ENCODE results near the gene ASIC1. TPM values are rescaled to one million over a fixed set of nuclear protein-coding genes. Genes with fewer than 3 reads are reported as not detected.

ASIC1 gene
- total RNA-seq, 2 experiments from 2014 or later = 7.3 to 8.0 TPM

DNA sequence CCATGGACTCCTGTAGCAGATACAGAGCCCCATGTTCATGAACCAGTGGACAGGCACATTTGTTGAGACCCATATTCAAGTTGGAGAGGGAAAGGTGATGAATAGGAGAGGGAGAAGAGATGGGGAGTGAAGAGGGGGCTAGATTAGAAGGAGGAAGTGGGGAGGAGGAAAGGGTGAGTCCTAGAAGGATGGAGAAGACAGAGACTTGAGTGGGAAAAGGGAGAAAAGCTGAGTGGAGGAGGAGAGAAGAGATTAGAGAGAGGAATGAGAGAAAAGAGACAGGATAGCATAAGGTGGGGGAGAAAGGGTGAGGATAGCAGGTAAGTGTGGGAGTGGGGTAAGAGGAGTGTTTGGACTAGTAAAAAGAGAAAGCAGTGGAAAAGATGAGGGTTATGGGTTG lies 4.9 kb upstream of the ASIC1 start:
- Mint-ChIP-seq H3K36me3 (ENCODE audit: low read depth) (no peaks in the 10 kb centered on the region), H3K4me3 (no peak overlapping the region), H3K27ac (no peak overlapping the region), H3K9me3 (ENCODE audit: low read depth) (no peaks in the 10 kb centered on the region), H3K27me3 (peaks cover 54% of the 10 kb centered on the region), H3K4me1 (peaks cover 18% of the 10 kb centered on the region)
- ChIA-PET POLR2A (no interaction called here), CTCF (interaction anchor here (6.2 kb wide), 1 partner anchor 12 kb away, joined by 135 read pairs; no protein-coding TSS in a partner anchor)
- DNase-seq = no peak
- intact Hi-C loops (cut with DNase I, micrococcal nuclease) = loop anchor here in 1 of 2 experiments (10.0 kb wide), 1 partner anchor 188 kb away; no protein-coding TSS in a partner anchor
- no peak for ATAC-seq

DNA sequence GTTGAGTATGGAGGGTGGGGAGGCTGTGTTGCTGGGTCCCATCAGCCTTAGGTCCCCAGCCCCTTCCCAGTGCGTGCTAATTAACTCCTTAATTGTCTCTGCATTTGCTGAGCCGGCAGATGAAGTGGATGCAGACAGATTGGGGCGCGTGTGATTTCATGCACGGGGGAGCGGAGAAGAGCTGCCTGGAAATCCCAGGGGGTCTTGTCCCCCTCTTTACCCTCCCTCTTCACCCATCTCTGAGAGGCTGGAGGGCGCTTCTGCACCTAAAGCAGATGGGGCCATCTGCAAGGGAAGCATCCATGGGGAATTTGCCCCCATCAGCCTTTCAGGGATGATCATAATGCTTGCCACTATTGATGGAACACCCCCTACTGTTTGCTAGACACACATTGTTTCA lies 4.4 kb upstream of the ASIC1 start:
- intact Hi-C loops (cut with DNase I, micrococcal nuclease) = loop anchor here in 1 of 2 experiments (10.0 kb wide), 1 partner anchor 188 kb away; no protein-coding TSS in a partner anchor
- no peak for DNase-seq
- CTCF ChIA-PET = interaction anchor here (1.8 to 6.2 kb wide), 2 partner anchors 13 to 86 kb away, joined by 10 to 135 read pairs; no protein-coding TSS in a partner anchor
- peaks cover 54% of the 10 kb centered on the region for H3K27me3 Mint-ChIP-seq
- H3K4me1 Mint-ChIP-seq = peaks cover 18% of the 10 kb centered on the region
- no peaks in the 10 kb centered on the region for H3K36me3 Mint-ChIP-seq (ENCODE audit: low read depth)
- H3K4me3 Mint-ChIP-seq = no peak overlapping the region
- H3K27ac Mint-ChIP-seq = no peak overlapping the region
- POLR2A ChIA-PET = no interaction called here
- ATAC-seq = no peak
- H3K9me3 Mint-ChIP-seq (ENCODE audit: low read depth) = no peaks in the 10 kb centered on the region

DNA sequence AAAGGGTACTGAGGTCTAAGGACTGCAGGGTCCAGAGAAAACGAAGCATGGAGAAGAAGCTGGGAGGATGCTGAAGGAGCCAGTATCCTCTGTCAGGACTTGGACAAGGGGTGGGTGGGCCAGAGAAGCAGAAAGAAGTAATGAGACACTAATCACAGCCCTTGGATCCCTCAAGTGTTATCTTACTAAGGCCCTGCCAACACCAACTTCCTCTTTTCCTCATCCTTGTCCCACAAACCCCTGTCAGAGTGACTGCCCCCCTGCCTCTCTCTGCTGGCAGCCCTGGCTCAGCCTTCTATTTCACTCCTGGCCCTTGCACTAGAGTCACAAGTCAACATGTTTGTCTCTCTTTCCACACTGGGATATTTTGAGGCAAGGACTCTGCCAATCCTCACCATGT lies 3.8 kb upstream of the ASIC1 start:
- ChIA-PET CTCF (interaction anchor here (0.7 to 6.2 kb wide), 4 partner anchors 13 to 1687 kb away, joined by 3 to 135 read pairs (median 17); no protein-coding TSS in a partner anchor), POLR2A (no interaction called here)
- Mint-ChIP-seq H3K4me3 (no peak overlapping the region), H3K27ac (no peak overlapping the region), H3K27me3 (peaks cover 52% of the 10 kb centered on the region), H3K36me3 (ENCODE audit: low read depth) (no peaks in the 10 kb centered on the region), H3K9me3 (ENCODE audit: low read depth) (no peaks in the 10 kb centered on the region), H3K4me1 (peaks cover 18% of the 10 kb centered on the region)
- DNase-seq = no peak
- ATAC-seq = no peak
- intact Hi-C loops (cut with DNase I, micrococcal nuclease) = loop anchor here in 1 of 2 experiments (10.0 kb wide), 1 partner anchor 189 kb away; no protein-coding TSS in a partner anchor

DNA sequence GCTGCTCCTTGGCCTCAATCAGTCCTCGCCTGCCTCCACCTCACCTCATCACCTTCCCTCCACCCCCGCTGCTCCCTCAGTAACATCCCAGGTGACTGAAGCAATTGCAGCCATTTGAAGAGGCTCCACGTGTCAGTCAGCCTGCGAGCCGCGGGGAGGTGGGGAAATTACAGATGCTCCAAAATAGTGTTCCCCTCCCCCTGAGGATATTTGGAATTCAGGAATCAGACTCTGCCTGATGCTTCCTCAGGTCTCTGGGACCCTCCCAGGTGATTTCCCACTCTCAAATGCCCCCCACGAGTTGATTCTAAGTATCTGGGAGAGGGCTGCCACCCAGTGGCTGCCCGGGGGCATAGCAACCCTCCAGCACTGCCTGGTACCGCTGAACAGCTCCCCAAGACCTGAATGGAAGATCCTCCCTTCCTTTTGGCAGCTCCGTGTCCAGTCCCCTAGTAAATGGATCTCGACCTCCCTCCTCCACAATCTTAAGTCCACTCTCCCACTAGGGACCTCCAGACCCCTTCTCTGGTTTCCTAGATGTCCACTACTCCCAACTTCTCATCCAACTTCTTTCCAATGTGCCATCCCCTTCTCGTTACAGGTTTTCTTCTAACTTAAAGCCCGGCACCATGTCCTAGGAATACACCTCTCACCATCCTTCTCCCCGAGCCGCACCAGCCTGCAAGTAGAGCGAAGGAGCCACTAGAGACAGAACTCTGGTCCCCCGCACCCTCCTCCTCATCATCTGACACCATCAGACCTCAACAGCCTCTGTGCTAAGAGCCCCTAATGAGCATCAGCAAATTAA lies 1.4 kb upstream of the ASIC1 start:
- ATAC-seq (peak; percentile 43), DNase-seq (peak; percentile 79)
- H3K9me3 Mint-ChIP-seq (ENCODE audit: low read depth) = no peaks in the 10 kb centered on the region
- ChIA-PET POLR2A (interaction anchor here (0.5 to 0.7 kb wide), 2 partner anchors 73 to 305 kb away, joined by 3 to 6 read pairs; no protein-coding TSS in a partner anchor), CTCF (interaction anchor here (0.6 to 6.2 kb wide), 35 partner anchors 8 to 668 kb away, joined by 3 to 135 read pairs (median 3); partner anchors contain the start of genes AQP2, COX14 and RACGAP1)
- intact Hi-C loops (cut with DNase I, micrococcal nuclease) = loop anchor here (1.0 to 10.0 kb wide), 6 partner anchors 17 to 279 kb away; partner anchors contain the start of gene RACGAP1 (in 1 of the 2)
- H3K27ac Mint-ChIP-seq = peak overlapping the region; percentile 32
- peak overlapping the region; percentile 85 for H3K4me3 Mint-ChIP-seq
- peaks cover 3% of the 10 kb centered on the region for H3K36me3 Mint-ChIP-seq (ENCODE audit: low read depth)
- peaks cover 39% of the 10 kb centered on the region for H3K27me3 Mint-ChIP-seq
- peaks cover 33% of the 10 kb centered on the region for H3K4me1 Mint-ChIP-seq

DNA sequence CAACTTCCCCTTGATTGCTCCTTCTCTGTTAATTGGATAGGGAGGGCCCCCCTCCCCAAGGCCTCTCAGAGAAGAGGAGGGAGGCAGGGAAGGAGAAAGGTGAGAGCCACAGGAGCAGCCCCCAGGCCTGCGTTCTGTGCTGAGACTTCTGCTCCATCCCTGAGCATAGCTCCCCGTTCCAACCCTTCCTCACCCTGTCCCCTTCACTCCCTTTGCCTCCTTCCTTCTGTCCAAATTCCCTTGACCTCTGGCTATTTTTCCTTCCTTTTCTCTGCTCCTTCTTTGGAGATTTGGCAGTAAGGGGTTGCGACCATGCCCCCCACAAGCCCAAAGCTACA lies 788 bp upstream of the ASIC1 start:
- no peaks in the 10 kb centered on the region for H3K9me3 Mint-ChIP-seq (ENCODE audit: low read depth)
- peak overlapping the region; percentile 64 for H3K27ac Mint-ChIP-seq
- peaks cover 33% of the 10 kb centered on the region for H3K4me1 Mint-ChIP-seq
- ChIA-PET CTCF (interaction anchor here (0.6 to 6.2 kb wide), 29 partner anchors 8 to 355 kb away, joined by 3 to 135 read pairs (median 3); partner anchors contain the start of genes COX14 and RACGAP1), POLR2A (interaction anchor here (0.6 kb wide), 1 partner anchor 834 kb away, joined by 3 read pairs; no protein-coding TSS in a partner anchor)
- peaks cover 36% of the 10 kb centered on the region for H3K27me3 Mint-ChIP-seq
- intact Hi-C loops (cut with DNase I, micrococcal nuclease) = loop anchor here (1.0 to 10.0 kb wide), 6 partner anchors 17 to 279 kb away; partner anchors contain the start of gene RACGAP1 (in 1 of the 2)
- H3K36me3 Mint-ChIP-seq (ENCODE audit: low read depth) = peaks cover 4% of the 10 kb centered on the region
- ATAC-seq = no peak
- H3K4me3 Mint-ChIP-seq = peak overlapping the region; percentile 85
- no peak for DNase-seq

DNA sequence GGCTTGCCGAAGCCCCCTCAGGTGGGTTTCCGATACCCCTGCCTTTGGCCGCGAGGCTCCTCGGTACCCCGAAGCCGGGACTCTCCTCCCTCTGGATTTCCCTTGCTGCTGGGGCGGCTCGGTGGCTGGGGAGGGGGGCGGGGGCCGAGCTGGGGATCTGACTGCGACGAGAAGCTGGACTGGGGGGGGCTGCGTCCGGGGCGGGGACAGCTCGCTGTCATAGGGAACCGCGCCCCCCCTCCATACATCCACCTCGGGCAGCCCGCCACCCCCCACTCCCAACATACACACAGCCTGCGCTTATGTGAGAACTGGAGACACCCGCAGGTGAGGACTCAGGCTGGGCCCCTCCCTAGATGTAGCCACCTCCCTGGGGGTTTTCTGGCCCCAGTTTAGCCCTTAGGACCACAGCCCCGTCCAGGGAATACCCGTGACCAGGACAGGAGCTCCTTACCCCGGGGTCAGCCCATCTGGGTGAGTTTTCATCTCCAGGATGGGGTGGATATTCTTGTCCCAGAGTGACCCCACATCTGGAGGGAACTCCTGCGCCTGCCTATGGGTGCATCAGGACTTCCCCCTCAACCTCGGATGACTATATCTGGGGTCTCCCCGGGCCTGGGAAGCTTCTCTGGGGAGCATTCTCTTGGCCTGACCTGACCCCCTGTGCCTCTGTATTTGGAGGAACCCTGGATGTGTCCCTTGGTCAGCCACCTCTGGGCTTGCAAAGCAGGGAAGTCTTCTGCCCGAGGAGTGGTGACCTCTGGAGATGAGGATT lies 687 bp downstream of the ASIC1 start:
- CTCF ChIA-PET = interaction anchor here (0.9 to 4.4 kb wide), 7 partner anchors 10 to 118 kb away, joined by 3 to 28 read pairs (median 8); no protein-coding TSS in a partner anchor
- peak; percentile 32 for DNase-seq
- no peaks in the 10 kb centered on the region for H3K9me3 Mint-ChIP-seq (ENCODE audit: low read depth)
- H3K4me1 Mint-ChIP-seq = peaks cover 33% of the 10 kb centered on the region
- H3K27ac Mint-ChIP-seq = no peak overlapping the region
- peaks cover 4% of the 10 kb centered on the region for H3K36me3 Mint-ChIP-seq (ENCODE audit: low read depth)
- peak overlapping the region; percentile 55 for H3K4me3 Mint-ChIP-seq
- ATAC-seq = no peak
- intact Hi-C loops (cut with DNase I, micrococcal nuclease) = loop anchor here (2.0 to 10.0 kb wide), 3 partner anchors 191 to 281 kb away; no protein-coding TSS in a partner anchor
- POLR2A ChIA-PET = interaction anchor here (0.6 to 1.6 kb wide), 4 partner anchors 15 to 133 kb away, joined by 3 to 4 read pairs (median 3); no protein-coding TSS in a partner anchor
- peaks cover 21% of the 10 kb centered on the region for H3K27me3 Mint-ChIP-seq

DNA sequence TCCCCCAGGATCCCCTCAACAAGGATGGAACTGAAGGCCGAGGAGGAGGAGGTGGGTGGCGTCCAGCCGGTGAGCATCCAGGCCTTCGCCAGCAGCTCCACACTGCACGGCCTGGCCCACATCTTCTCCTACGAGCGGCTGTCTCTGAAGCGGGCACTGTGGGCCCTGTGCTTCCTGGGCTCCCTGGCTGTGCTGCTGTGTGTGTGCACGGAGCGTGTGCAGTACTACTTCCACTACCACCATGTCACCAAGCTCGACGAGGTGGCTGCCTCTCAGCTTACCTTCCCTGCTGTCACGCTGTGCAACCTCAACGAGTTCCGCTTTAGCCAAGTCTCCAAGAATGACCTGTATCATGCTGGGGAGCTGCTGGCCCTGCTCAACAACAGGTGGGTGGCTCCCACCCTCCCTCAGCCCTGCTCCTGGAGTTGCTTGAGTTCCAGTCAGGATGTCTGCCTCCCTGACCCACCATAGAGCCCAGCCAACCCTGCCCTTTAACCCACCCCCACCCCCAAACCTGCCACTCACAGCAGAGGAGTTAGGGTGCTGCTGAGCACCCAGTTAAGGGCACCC lies 1.4 kb downstream of the ASIC1 start:
- peak; percentile 50 for DNase-seq
- CTCF ChIA-PET = interaction anchor here (0.6 to 4.4 kb wide), 12 partner anchors 9 to 154 kb away, joined by 3 to 28 read pairs (median 4); partner anchors contain the start of gene CERS5
- peaks cover 33% of the 10 kb centered on the region for H3K4me1 Mint-ChIP-seq
- H3K27me3 Mint-ChIP-seq = peaks cover 20% of the 10 kb centered on the region
- ATAC-seq = peak; percentile 5
- H3K9me3 Mint-ChIP-seq (ENCODE audit: low read depth) = no peaks in the 10 kb centered on the region
- POLR2A ChIA-PET = interaction anchor here (0.6 to 1.6 kb wide), 4 partner anchors 15 to 100 kb away, joined by 3 to 5 read pairs (median 4); partner anchors contain the start of gene RACGAP1
- peak overlapping the region; percentile 38 for H3K27ac Mint-ChIP-seq
- peaks cover 4% of the 10 kb centered on the region for H3K36me3 Mint-ChIP-seq (ENCODE audit: low read depth)
- intact Hi-C loops (cut with DNase I, micrococcal nuclease) = loop anchor here (5.0 to 10.0 kb wide), 2 partner anchors 194 to 282 kb away; no protein-coding TSS in a partner anchor
- H3K4me3 Mint-ChIP-seq = peak overlapping the region; percentile 55

DNA sequence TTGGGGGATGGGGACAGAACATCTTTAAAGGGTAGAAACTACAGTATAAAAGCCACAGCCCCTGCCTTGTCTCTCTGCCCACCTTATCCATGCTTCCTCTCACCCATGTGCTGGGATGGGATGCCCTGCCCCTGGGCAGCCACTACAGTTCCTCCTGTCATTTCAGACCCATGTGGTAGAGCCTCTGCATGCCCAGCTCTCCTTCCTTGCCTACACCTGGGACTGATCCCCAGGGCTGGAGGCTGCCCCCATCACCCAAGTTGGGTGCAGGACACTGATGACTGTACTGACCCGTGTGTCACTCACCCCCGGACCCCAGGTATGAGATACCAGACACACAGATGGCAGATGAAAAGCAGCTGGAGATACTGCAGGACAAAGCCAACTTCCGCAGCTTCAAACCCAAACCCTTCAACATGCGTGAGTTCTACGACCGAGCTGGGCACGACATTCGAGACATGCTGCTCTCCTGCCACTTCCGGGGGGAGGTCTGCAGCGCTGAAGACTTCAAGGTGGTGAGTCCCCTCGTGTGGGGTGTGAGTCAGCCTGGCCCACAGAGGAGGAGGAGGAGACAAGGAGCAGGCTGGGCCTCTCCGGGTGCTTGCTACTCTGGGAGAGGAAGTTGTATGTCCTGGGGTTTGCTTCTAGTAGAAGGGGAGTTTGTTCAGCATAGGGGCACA lies 2.2 kb downstream of the ASIC1 start:
- peaks cover 19% of the 10 kb centered on the region for H3K27me3 Mint-ChIP-seq
- intact Hi-C loops (cut with DNase I, micrococcal nuclease) = loop anchor here (5.0 to 10.0 kb wide), 2 partner anchors 195 to 282 kb away; no protein-coding TSS in a partner anchor

DNA sequence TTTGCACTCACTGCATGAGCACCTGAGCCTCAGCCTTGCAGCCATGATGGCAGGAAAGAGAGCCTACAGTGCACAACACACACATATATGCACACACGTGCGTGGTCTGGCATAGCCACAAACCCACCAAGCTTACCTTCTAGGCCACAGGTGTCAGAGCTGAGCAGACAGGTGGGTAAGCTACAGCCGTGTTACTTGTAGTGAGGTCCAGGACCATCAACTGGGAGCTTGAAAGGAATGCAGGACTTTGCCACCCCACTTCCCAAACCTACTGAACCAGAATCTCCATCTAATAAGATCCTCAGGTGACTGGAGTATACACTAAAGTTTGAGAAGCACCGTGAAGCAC lies 2.7 kb downstream of the ASIC1 start:
- Mint-ChIP-seq H3K4me3 (peak overlapping the region; percentile 55), H3K27ac (no peak overlapping the region), H3K4me1 (peaks cover 33% of the 10 kb centered on the region), H3K27me3 (peaks cover 19% of the 10 kb centered on the region), H3K36me3 (ENCODE audit: low read depth) (peaks cover 4% of the 10 kb centered on the region), H3K9me3 (ENCODE audit: low read depth) (no peaks in the 10 kb centered on the region)
- no peak for DNase-seq
- ATAC-seq = no peak
- ChIA-PET CTCF (interaction anchor here (0.8 to 4.4 kb wide), 11 partner anchors 8 to 115 kb away, joined by 3 to 28 read pairs (median 4); partner anchors contain the start of genes CERS5 and RACGAP1), POLR2A (interaction anchor here (1.5 kb wide), 1 partner anchor 35 kb away, joined by 5 read pairs; the partner anchor contains the start of gene RACGAP1)
- intact Hi-C loops (cut with DNase I, micrococcal nuclease) = no loop called here

More for the DNA sequence above, 2.2 kb downstream of the ASIC1 start:
- peaks cover 33% of the 10 kb centered on the region for H3K4me1 Mint-ChIP-seq
- no peaks in the 10 kb centered on the region for H3K9me3 Mint-ChIP-seq (ENCODE audit: low read depth)
- H3K4me3 Mint-ChIP-seq = peak overlapping the region; percentile 55
- ChIA-PET CTCF (interaction anchor here (0.6 to 4.4 kb wide), 14 partner anchors 9 to 154 kb away, joined by 3 to 28 read pairs (median 4); partner anchors contain the start of genes CERS5 and RACGAP1), POLR2A (interaction anchor here (0.6 to 1.6 kb wide), 3 partner anchors 16 to 101 kb away, joined by 3 to 5 read pairs (median 4); partner anchors contain the start of gene RACGAP1)
- ATAC-seq = peak; percentile 78
- H3K36me3 Mint-ChIP-seq (ENCODE audit: low read depth) = peaks cover 4% of the 10 kb centered on the region
- peak overlapping the region; percentile 38 for H3K27ac Mint-ChIP-seq
- DNase-seq = peak; percentile 84

DNA sequence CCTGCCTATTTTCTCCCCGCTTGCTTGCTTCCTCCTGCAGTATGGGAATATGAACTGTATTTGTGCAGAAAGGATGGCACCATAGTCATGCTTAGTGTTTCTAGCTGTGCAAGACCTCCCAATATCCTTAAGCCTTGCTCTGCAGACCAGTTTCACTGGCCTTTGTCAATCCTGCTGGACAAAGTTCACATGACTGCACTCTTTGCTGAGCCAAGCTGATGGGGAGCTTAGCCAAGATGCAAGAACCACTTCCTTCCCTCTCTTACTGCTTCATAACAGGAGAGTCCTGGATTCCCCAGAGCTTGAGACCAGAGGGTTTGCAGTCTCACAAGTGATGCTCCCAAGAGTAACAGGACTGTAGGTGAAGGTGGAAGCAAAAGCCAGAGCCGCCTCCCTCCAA lies 3.8 kb downstream of the ASIC1 start:
- ChIA-PET POLR2A (no interaction called here), CTCF (interaction anchor here (0.5 to 4.4 kb wide), 10 partner anchors 8 to 288 kb away, joined by 3 to 28 read pairs (median 3); partner anchors contain the start of gene SMARCD1)
- no peak for DNase-seq
- Mint-ChIP-seq H3K4me1 (peaks cover 26% of the 10 kb centered on the region), H3K27me3 (peaks cover 15% of the 10 kb centered on the region), H3K27ac (no peak overlapping the region), H3K4me3 (no peak overlapping the region), H3K9me3 (ENCODE audit: low read depth) (no peaks in the 10 kb centered on the region), H3K36me3 (ENCODE audit: low read depth) (peaks cover 4% of the 10 kb centered on the region)
- intact Hi-C loops (cut with DNase I, micrococcal nuclease) = no loop called here
- ATAC-seq = no peak
